Gastroesophageal sphincter (tissue), 4 donors: ENCODE data around the gene MED9. TPM values are rescaled to one million over a fixed set of nuclear protein-coding genes. Genes with fewer than 3 reads are reported as not detected.
"Not testable (repeated sequence)": the region's sequence is repeated elsewhere in the genome, so short reads cannot be mapped to it uniquely, and the experiment has no call there.

Experiments
- ATAC-seq: fragments of 150-250 bp; one replicate; pipeline ENCODE4 v1.9.1; 2016; ENCODE audit warnings: mild to moderate bottlenecking, moderate library complexity
- H3K27ac ChIP-seq, 4 donors: fragments of 200-600 bp; sonication (generic) in 3 of 4; 1 replicate in 3 of 4; 2 replicates in 1 of 4; pipeline ENCODE4 v1.5.1; 2016 to 2019
- H3K27me3 ChIP-seq: fragments of 200-600 bp; sonication (generic); one replicate; pipeline ENCODE4 v1.5.1; 2019
- H3K36me3 ChIP-seq, 2 donors: fragments of 200-600 bp; sonication (generic); one replicate each; pipeline ENCODE4 v1.5.1; 2019; ENCODE audit warnings: control low read depth in 1 of 2
- H3K4me1 ChIP-seq, 3 donors: fragments of 200-600 bp; sonication (generic); 1 replicate in 2 of 3; 2 replicates in 1 of 3; pipeline ENCODE4 v1.5.1; 2016 to 2019; ENCODE audit warnings: control low read depth in 2 of 3
- H3K4me3 ChIP-seq, 2 donors: fragments of 200-600 bp; sonication (generic); one replicate each; pipeline ENCODE4 v1.5.1; 2019; ENCODE audit warnings: mild to moderate bottlenecking in 1 of 2, moderate library complexity in 1 of 2
- H3K9me3 ChIP-seq, 3 donors: fragments of 200-600 bp; sonication (generic); one replicate each; pipeline ENCODE4 v1.5.1; 2017 to 2019; ENCODE audit warnings: control low read depth in 2 of 3
- CTCF ChIP-seq, 4 experiments: fragments of 200-600 bp in 2 of 4; fragments of 450-650 bp in 2 of 4; sonication (generic) in 1 of 4; IDR thresholded peaks; one replicate each; pipeline ENCODE4 v1.5.1; 2017 to 2019; ENCODE audit warnings: antibody characterized with exemption in 4 of 4, mild to moderate bottlenecking in 2 of 4, moderate library complexity in 2 of 4
- EP300 ChIP-seq: sonication (generic); formaldehyde crosslinking; IDR thresholded peaks from one replicate; pipeline ENCODE4 v1.6.1; 2017; ENCODE audit warnings: antibody characterized with exemption, mild to moderate bottlenecking
- POLR2A ChIP-seq, 2 donors: fragments of 450-650 bp; IDR thresholded peaks; one replicate each; pipeline ENCODE4 v1.6.1; 2017; ENCODE audit warnings: antibody characterized with exemption in 2 of 2, mild to moderate bottlenecking in 2 of 2, moderate library complexity in 1 of 2
- POLR2AphosphoS5 ChIP-seq: sonication (generic); formaldehyde crosslinking; IDR thresholded peaks from one replicate; pipeline ENCODE4 v1.6.1; 2017; ENCODE audit warnings: antibody characterized with exemption
- WGBS, 2 donors: methylation state at CpG; one replicate each; pipeline ENCODE4 v1.1.5; 2018; ENCODE audit warnings: low coverage in 1 of 2; 5-methylcytosine and 5-hydroxymethylcytosine counted together
- total RNA-seq, 4 donors: library from RNA; depleted of rRNA; stranded (reverse); fragments of >200 nt; gene quantifications; one replicate each; pipeline ENCODE4 v1.1.0, GENCODE V29; 2016

Gene MED9
- total RNA-seq, 4 donors from 2014 or later = 9.1 to 19.5 (median 16.6) TPM

- no peaks in the 10 kb centered on the region for H3K4me1 ChIP-seq
- TF ChIP-seq POLR2A (IDR thresholded peaks at IDR 0.05) (no peak), CTCF (IDR thresholded peaks at IDR 0.05) (no peak), EP300 (no peak), POLR2AphosphoS5 (no peak)
- H3K4me3 ChIP-seq = no peak overlapping the region
- no peaks in the 10 kb centered on the region for H3K9me3 ChIP-seq
- 90% methylated on average over 2 of the region's 5 CpGs; no CpG with 5 or more reads in 1 of the 2 donors for WGBS, 2 donors
- H3K36me3 ChIP-seq = no peaks in the 10 kb centered on the region
- H3K27me3 ChIP-seq = peaks cover 8% of the 10 kb centered on the region
- no peak overlapping the region for H3K27ac ChIP-seq
- no peak for ATAC-seq
Observed at GRCh38 chr17:17447264-17447663, 29.5 kb upstream of the MED9 start.

- ATAC-seq = no peak
- Histone ChIP-seq H3K36me3 (no peaks in the 10 kb centered on the region), H3K4me3 (no peak overlapping the region), H3K27ac (no peak overlapping the region), H3K9me3 (no peaks in the 10 kb centered on the region), H3K4me1 (no peaks in the 10 kb centered on the region), H3K27me3 (peaks cover 8% of the 10 kb centered on the region)
- 45% methylated on average over 5 of the region's 5 CpGs; no CpG with 5 or more reads in 1 of the 2 donors for WGBS, 2 donors
- TF ChIP-seq CTCF (IDR thresholded peaks at IDR 0.05) = no peak
- no peak for TF ChIP-seq POLR2AphosphoS5
- no peak for TF ChIP-seq EP300
- TF ChIP-seq POLR2A (IDR thresholded peaks at IDR 0.05) = no peak
Observed at GRCh38 chr17:17448076-17448475, 28.7 kb upstream of the MED9 start.

- WGBS, 2 donors = 60% methylated on average over 2 of the region's 4 CpGs; no CpG with 5 or more reads in 1 of the 2 donors
- Histone ChIP-seq H3K4me1 (no peaks in the 10 kb centered on the region), H3K4me3 (no peak overlapping the region), H3K36me3 (no peaks in the 10 kb centered on the region), H3K27ac (no peak overlapping the region), H3K27me3 (peaks cover 5% of the 10 kb centered on the region), H3K9me3 (no peaks in the 10 kb centered on the region)
- TF ChIP-seq CTCF (IDR thresholded peaks at IDR 0.05) = no peak
- TF ChIP-seq EP300 = no peak
- TF ChIP-seq POLR2A (IDR thresholded peaks at IDR 0.05) = no peak
- TF ChIP-seq POLR2AphosphoS5 = no peak
- ATAC-seq = no peak
Observed at GRCh38 chr17:17448723-17449122, 28.1 kb upstream of the MED9 start.

- Histone ChIP-seq H3K4me3 (no peak overlapping the region), H3K27ac (no peak overlapping the region), H3K27me3 (peaks cover 18% of the 10 kb centered on the region), H3K36me3 (no peaks in the 10 kb centered on the region), H3K4me1 (no peaks in the 10 kb centered on the region), H3K9me3 (no peaks in the 10 kb centered on the region)
- ATAC-seq = no peak
- TF ChIP-seq EP300 (no peak), POLR2A (IDR thresholded peaks at IDR 0.05) (no peak), CTCF (IDR thresholded peaks at IDR 0.05) (no peak), POLR2AphosphoS5 (no peak)
- WGBS, 2 donors = 68 to 77% methylated on average over 4 to 9 of the region's 9 CpGs
Observed at GRCh38 chr17:17453088-17453487, 23.7 kb upstream of the MED9 start.

- no peak for ATAC-seq
Observed at GRCh38 chr17:17454276-17454675, 22.5 kb upstream of the MED9 start.

GRCh38 chr17:17454700-17455099 is 22.1 kb upstream of the MED9 start:
- ATAC-seq, H3K9me3 ChIP-seq, H3K27ac ChIP-seq, H3K4me1 ChIP-seq, H3K36me3 ChIP-seq, H3K4me3 ChIP-seq: not testable (repeated sequence)
- WGBS, 2 donors = no CpG with 5 or more reads among the region's 1 CpG
- H3K27me3 ChIP-seq = peaks cover 18% of the 10 kb centered on the region

More at GRCh38 chr17:17454276-17454675, 22.5 kb upstream of the MED9 start:
- Histone ChIP-seq H3K27me3 (peaks cover 18% of the 10 kb centered on the region), H3K4me3 (no peak overlapping the region), H3K27ac (no peak overlapping the region), H3K9me3 (no peaks in the 10 kb centered on the region), H3K4me1 (no peaks in the 10 kb centered on the region), H3K36me3 (no peaks in the 10 kb centered on the region)
- no peak for TF ChIP-seq POLR2A (IDR thresholded peaks at IDR 0.05)
- TF ChIP-seq POLR2AphosphoS5 = no peak
- no peak for TF ChIP-seq CTCF (IDR thresholded peaks at IDR 0.05)
- TF ChIP-seq EP300 = no peak
- WGBS, 2 donors = 90 to 100% methylated on average over 1 of the region's 1 CpG
